Tibial nerve (tissue), 3 donors: ENCODE data around the gene NCOA5.

Source experiments
- CTCF ChIP-seq, 5 experiments: fragments of 200-600 bp in 3 of 5; fragments of 450-650 bp in 2 of 5; sonication (generic) in 3 of 5; IDR thresholded peaks; one replicate each; pipeline ENCODE4 v1.5.1; 2016 to 2019; ENCODE audit warnings: antibody characterized with exemption in 5 of 5, mild to moderate bottlenecking in 3 of 5, moderate library complexity in 2 of 5
- POLR2A ChIP-seq, 2 donors: fragments of 450-650 bp; IDR thresholded peaks; one replicate each; pipeline ENCODE4 v1.6.1; 2017; ENCODE audit warnings: antibody characterized with exemption in 2 of 2, mild to moderate bottlenecking in 2 of 2, moderate library complexity in 2 of 2

GRCh38 chr20:46044896-46045295, 44.9 kb downstream of the NCOA5 start:
- no peak for TF ChIP-seq CTCF (IDR thresholded peaks at IDR 0.05)
- TF ChIP-seq POLR2A (IDR thresholded peaks at IDR 0.05): no peak
